Measurements from ENCODE around the gene KCNK10. TPM values are rescaled to one million over a fixed set of nuclear protein-coding genes. Genes with fewer than 3 reads are reported as not detected.
"Not testable (repeated sequence)": the region's sequence is repeated elsewhere in the genome, so short reads cannot be mapped to it uniquely, and the experiment has no call there.

Gene KCNK10
- polyA plus RNA-seq, 1 experiment, result not detected

GRCh38 chr14:88271205-88271604 lies 51.9 kb downstream of the KCNK10 start:
- H3K27me3 ChIP-seq (ENCODE audit: control insufficient read depth, insufficient read depth, low read length), result no peaks in the 10 kb centered on the region
- H3K4me3 ChIP-seq (ENCODE audit: low read depth, low read length), result no peak overlapping the region
- ChIA-PET POLR2A (no interaction called here), CTCF (no interaction called here)
- no peak for TF ChIP-seq CTCF (IDR thresholded peaks at IDR 0.05; ENCODE audit: insufficient read depth, low read depth, low read length)
- no peak for DNase-seq (ENCODE audit: low read depth)
- H3K36me3 ChIP-seq (ENCODE audit: control insufficient read depth, insufficient read depth, low read length), result no peaks in the 10 kb centered on the region

GRCh38 chr14:88270776-88271175 lies 52.3 kb downstream of the KCNK10 start:
- Histone ChIP-seq H3K36me3 (ENCODE audit: control insufficient read depth, insufficient read depth, low read length) (no peaks in the 10 kb centered on the region), H3K4me3 (ENCODE audit: low read depth, low read length) (no peak overlapping the region), H3K27me3 (ENCODE audit: control insufficient read depth, insufficient read depth, low read length) (no peaks in the 10 kb centered on the region)
- TF ChIP-seq CTCF (IDR thresholded peaks at IDR 0.05; ENCODE audit: insufficient read depth, low read depth, low read length), result no peak
- POLR2A ChIA-PET, result no interaction called here
- DNase-seq (ENCODE audit: low read depth), result no peak
- CTCF ChIA-PET, result no interaction called here

- no peak for TF ChIP-seq CTCF (IDR thresholded peaks at IDR 0.05; ENCODE audit: insufficient read depth, low read depth, low read length)
- CTCF ChIA-PET, result no interaction called here
- POLR2A ChIA-PET, result no interaction called here
- no peak overlapping the region for H3K4me3 ChIP-seq (ENCODE audit: low read depth, low read length)
- H3K36me3 ChIP-seq (ENCODE audit: control insufficient read depth, insufficient read depth, low read length), result no peaks in the 10 kb centered on the region
- no peaks in the 10 kb centered on the region for H3K27me3 ChIP-seq (ENCODE audit: control insufficient read depth, insufficient read depth, low read length)
- DNase-seq (ENCODE audit: low read depth), result no peak
Measured at GRCh38 chr14:88269806-88270420, 53.2 kb downstream of the KCNK10 start.

DNA sequence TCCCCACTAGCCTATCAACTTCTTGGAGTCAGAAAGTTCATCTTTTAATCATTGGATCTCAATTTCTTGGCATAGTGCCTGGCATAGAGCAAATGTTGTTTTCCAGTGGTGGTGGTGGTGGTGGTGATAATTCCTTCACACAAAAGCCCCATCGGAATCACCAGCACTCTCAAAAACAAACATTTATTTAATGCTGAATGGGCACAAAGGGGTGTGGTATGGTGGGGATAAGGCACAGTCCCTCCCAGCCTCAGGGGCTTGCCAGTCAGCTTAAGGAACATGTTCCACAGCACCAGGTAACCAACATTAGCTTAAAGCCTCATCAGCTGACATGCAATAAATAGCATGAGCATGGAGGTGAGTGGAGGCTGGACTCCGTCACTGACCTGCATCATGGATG lies 56.6 kb downstream of the KCNK10 start:
- no peak for TF ChIP-seq CTCF (IDR thresholded peaks at IDR 0.05; ENCODE audit: insufficient read depth, low read depth, low read length)
- ChIA-PET CTCF (no interaction called here), POLR2A (no interaction called here)

GRCh38 chr14:88264116-88264515 lies 59.0 kb downstream of the KCNK10 start:
- no peak overlapping the region for H3K4me3 ChIP-seq (ENCODE audit: low read depth, low read length)
- ChIA-PET CTCF (no interaction called here), POLR2A (no interaction called here)
- no peak for TF ChIP-seq CTCF (IDR thresholded peaks at IDR 0.05; ENCODE audit: insufficient read depth, low read depth, low read length)
- H3K27me3 ChIP-seq (ENCODE audit: control insufficient read depth, insufficient read depth, low read length), result no peaks in the 10 kb centered on the region
- no peak for DNase-seq (ENCODE audit: low read depth)
- H3K36me3 ChIP-seq (ENCODE audit: control insufficient read depth, insufficient read depth, low read length), result no peaks in the 10 kb centered on the region

More for the DNA sequence above, 56.6 kb downstream of the KCNK10 start:
- no peak for DNase-seq (ENCODE audit: low read depth)
- no peaks in the 10 kb centered on the region for H3K36me3 ChIP-seq (ENCODE audit: control insufficient read depth, insufficient read depth, low read length)
- H3K27me3 ChIP-seq (ENCODE audit: control insufficient read depth, insufficient read depth, low read length), result no peaks in the 10 kb centered on the region
- H3K4me3 ChIP-seq (ENCODE audit: low read depth, low read length), result no peak overlapping the region

GRCh38 chr14:88261302-88261701 lies 61.8 kb downstream of the KCNK10 start:
- DNase-seq (ENCODE audit: low read depth); H3K4me3 ChIP-seq (ENCODE audit: low read depth, low read length); POLR2A ChIA-PET; H3K36me3 ChIP-seq (ENCODE audit: control insufficient read depth, insufficient read depth, low read length); CTCF ChIA-PET; H3K27me3 ChIP-seq (ENCODE audit: control insufficient read depth, insufficient read depth, low read length): not testable (repeated sequence)
